HG03103 (cell line): ENCODE data around the gene TMED3.

Experiments
- ATAC-seq: cut with Tn5 transposase; IDR thresholded peaks from one replicate; pipeline ENCODE4 v1.9.1; 2021; ENCODE audit warnings: low read depth; ENCODE audit not compliant: unreplicated experiment

The TMED3 gene

DNA sequence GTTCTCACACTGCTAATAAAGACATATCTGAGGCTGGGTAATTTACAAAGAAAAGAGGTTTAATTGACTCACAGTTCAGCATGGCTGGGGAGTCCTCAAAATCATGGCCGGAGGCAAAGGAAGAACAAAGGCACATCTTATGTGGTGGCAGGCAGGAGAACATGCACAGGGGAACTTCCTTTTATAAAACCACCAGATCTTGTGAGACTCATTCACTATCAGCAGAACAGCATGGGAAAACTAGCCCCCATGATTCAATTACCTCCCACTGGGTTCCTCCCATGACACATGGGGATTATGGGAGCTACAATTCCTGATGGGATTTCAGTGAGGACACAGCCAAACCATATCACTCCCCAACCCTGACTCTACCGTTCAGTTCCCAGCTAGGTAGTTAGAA is 61.5 kb downstream of the TMED3 start:
- no peak for ATAC-seq
